Measurements from ENCODE around the gene FRMD3.

Gene FRMD3

DNA sequence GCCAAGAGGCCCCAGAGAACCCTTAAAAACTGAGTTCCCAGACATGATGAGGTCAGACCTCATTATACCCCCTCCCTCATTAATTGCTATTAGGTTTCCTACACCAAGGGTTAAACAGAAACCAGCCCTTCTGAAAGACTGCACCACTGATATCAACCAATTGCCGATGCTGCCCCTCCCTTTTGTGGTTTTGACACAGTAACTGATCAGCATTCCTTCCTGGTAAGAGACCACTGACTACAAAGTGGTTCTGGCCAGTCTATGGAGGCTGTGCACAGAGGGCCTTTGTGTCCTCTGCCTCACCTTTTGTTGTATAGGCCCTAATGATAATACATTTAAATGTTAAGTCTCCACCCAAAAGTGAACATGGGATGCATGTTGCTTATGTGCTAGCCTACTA, 201.5 kb downstream of the FRMD3 start:
- POLR2A ChIA-PET, result no interaction called here
- CTCF ChIA-PET, result no interaction called here
- TF ChIP-seq FOXK2 (IDR thresholded peaks at IDR 0.05), result no peak
- TF ChIP-seq LEF1 (IDR thresholded peaks at IDR 0.05; ENCODE audit: borderline replicate concordance), result no peak
- no peak for TF ChIP-seq ZNF384 (IDR thresholded peaks at IDR 0.05)
- no peak for TF ChIP-seq SUZ12 (IDR thresholded peaks at IDR 0.05)
- TF ChIP-seq ARNT (IDR thresholded peaks at IDR 0.05), result no peak
- no peak for TF ChIP-seq FOXM1 (IDR thresholded peaks at IDR 0.05; ENCODE audit: borderline replicate concordance)
- no peak for TF ChIP-seq HDGF (IDR thresholded peaks at IDR 0.05; ENCODE audit: borderline replicate concordance)
- no peak for TF ChIP-seq SP1 (IDR thresholded peaks at IDR 0.05)
- TF ChIP-seq L3MBTL2 (conservative IDR thresholded peaks at IDR 0.05), result no peak
- TF ChIP-seq PKNOX1 (IDR thresholded peaks at IDR 0.05), result no peak
- no peak for TF ChIP-seq BHLHE40 (IDR thresholded peaks at IDR 0.05; ENCODE audit: borderline replicate concordance)
- no peak for TF ChIP-seq FOXA1 (IDR thresholded peaks at IDR 0.05)
- TF ChIP-seq TARDBP (IDR thresholded peaks at IDR 0.05), result no peak
- no peak for TF ChIP-seq NFRKB (IDR thresholded peaks at IDR 0.05)
- no peak for TF ChIP-seq CTBP1 (IDR thresholded peaks at IDR 0.05; ENCODE audit: borderline replicate concordance)
- no peak for TF ChIP-seq ELF4 (IDR thresholded peaks at IDR 0.05)
- DNase-seq (ENCODE audit: extremely low spot score), result no peak

GRCh38 chr9:83334320-83334719, 203.9 kb downstream of the FRMD3 start:
- no peak for TF ChIP-seq BHLHE40 (IDR thresholded peaks at IDR 0.05; ENCODE audit: borderline replicate concordance)
- no peak for TF ChIP-seq ARNT (IDR thresholded peaks at IDR 0.05)
- TF ChIP-seq PKNOX1 (IDR thresholded peaks at IDR 0.05), result no peak
- TF ChIP-seq NFRKB (IDR thresholded peaks at IDR 0.05), result no peak
- no peak for TF ChIP-seq L3MBTL2 (conservative IDR thresholded peaks at IDR 0.05)
- no peak for TF ChIP-seq ELF4 (IDR thresholded peaks at IDR 0.05)
- no peak for TF ChIP-seq TARDBP (IDR thresholded peaks at IDR 0.05)
- no peak for TF ChIP-seq SP1 (IDR thresholded peaks at IDR 0.05)
- no peak for TF ChIP-seq ZNF384 (IDR thresholded peaks at IDR 0.05)
- TF ChIP-seq FOXM1 (IDR thresholded peaks at IDR 0.05; ENCODE audit: borderline replicate concordance), result no peak
- no peak for TF ChIP-seq FOXA1 (IDR thresholded peaks at IDR 0.05)
- no peak for TF ChIP-seq SUZ12 (IDR thresholded peaks at IDR 0.05)
- TF ChIP-seq HDGF (IDR thresholded peaks at IDR 0.05; ENCODE audit: borderline replicate concordance), result no peak
- TF ChIP-seq LEF1 (IDR thresholded peaks at IDR 0.05; ENCODE audit: borderline replicate concordance), result no peak
- TF ChIP-seq CTBP1 (IDR thresholded peaks at IDR 0.05; ENCODE audit: borderline replicate concordance), result no peak
- TF ChIP-seq FOXK2 (IDR thresholded peaks at IDR 0.05), result no peak
- peak; percentile 70 for DNase-seq (ENCODE audit: extremely low spot score)
- POLR2A ChIA-PET, result no interaction called here
- CTCF ChIA-PET, result interaction anchor here (0.5 to 1.7 kb wide), 12 partner anchors 8 to 1099 kb away, joined by 3 to 10 read pairs (median 3); no protein-coding TSS in a partner anchor

GRCh38 chr9:83330207-83331196, 207.7 kb downstream of the FRMD3 start:
- DNase-seq (ENCODE audit: extremely low spot score), result no peak
- ChIA-PET POLR2A (no interaction called here), CTCF (no interaction called here)
- TF ChIP-seq FOXM1 (IDR thresholded peaks at IDR 0.05; ENCODE audit: borderline replicate concordance) (no peak), ARNT (IDR thresholded peaks at IDR 0.05) (no peak), HDGF (IDR thresholded peaks at IDR 0.05; ENCODE audit: borderline replicate concordance) (no peak), BHLHE40 (IDR thresholded peaks at IDR 0.05; ENCODE audit: borderline replicate concordance) (no peak), LEF1 (IDR thresholded peaks at IDR 0.05; ENCODE audit: borderline replicate concordance) (no peak), ELF4 (IDR thresholded peaks at IDR 0.05) (no peak), SP1 (IDR thresholded peaks at IDR 0.05) (no peak), SUZ12 (IDR thresholded peaks at IDR 0.05) (no peak), L3MBTL2 (conservative IDR thresholded peaks at IDR 0.05) (no peak), FOXA1 (IDR thresholded peaks at IDR 0.05) (no peak), CTBP1 (IDR thresholded peaks at IDR 0.05; ENCODE audit: borderline replicate concordance) (no peak), ZNF384 (IDR thresholded peaks at IDR 0.05) (no peak), TARDBP (IDR thresholded peaks at IDR 0.05) (no peak), PKNOX1 (IDR thresholded peaks at IDR 0.05) (no peak), FOXK2 (IDR thresholded peaks at IDR 0.05) (no peak), NFRKB (IDR thresholded peaks at IDR 0.05) (no peak)

DNA sequence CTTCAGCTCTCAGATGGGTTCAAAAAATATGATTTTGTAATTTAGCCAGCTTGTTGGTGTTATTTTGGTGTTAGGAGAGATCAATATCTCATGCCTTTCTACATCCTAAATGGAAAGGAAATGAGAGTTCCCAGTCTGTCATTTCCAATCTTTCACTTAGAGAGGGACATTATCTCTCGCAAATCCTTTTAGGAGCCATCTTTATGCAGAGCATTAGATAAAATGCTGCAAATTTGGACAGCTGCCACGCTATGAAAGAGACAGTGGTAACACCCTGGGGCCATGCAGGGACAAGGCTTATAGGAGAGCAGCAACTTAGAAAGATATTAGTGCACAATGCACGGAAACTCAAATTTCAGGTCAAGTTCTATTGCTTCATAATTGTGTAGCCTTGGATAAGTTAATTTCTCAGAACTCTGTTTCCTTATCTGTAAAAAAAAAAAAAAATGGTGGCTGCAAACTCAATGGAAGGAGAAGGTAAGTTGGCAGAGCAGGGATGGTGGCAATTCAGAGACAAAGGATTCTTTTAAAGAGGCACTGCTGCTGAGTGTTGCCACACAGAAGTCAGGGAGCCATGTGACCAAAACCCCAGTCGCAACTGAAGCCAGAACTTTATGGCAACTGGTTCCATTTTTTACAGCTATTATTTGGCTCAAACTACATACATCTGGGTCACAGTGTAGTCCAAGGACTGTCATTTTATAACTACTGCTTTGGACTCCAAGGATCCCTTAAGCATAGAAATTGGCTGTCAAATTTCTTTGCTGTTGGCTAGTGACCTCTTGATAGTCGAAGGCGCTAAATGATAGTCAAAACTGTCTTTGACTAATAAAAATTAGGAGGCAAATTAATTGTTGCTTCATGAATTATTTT, 210.2 kb downstream of the FRMD3 start:
- ChIA-PET CTCF (no interaction called here), POLR2A (no interaction called here)
- TF ChIP-seq HDGF (IDR thresholded peaks at IDR 0.05; ENCODE audit: borderline replicate concordance), result no peak
- no peak for TF ChIP-seq TARDBP (IDR thresholded peaks at IDR 0.05)
- no peak for TF ChIP-seq SP1 (IDR thresholded peaks at IDR 0.05)
- TF ChIP-seq BHLHE40 (IDR thresholded peaks at IDR 0.05; ENCODE audit: borderline replicate concordance), result no peak
- TF ChIP-seq FOXK2 (IDR thresholded peaks at IDR 0.05), result no peak
- TF ChIP-seq PKNOX1 (IDR thresholded peaks at IDR 0.05), result no peak
- no peak for TF ChIP-seq SUZ12 (IDR thresholded peaks at IDR 0.05)
- no peak for DNase-seq (ENCODE audit: extremely low spot score)

Data from HEK293T (cell line).